GOT3 (cell line): Measurements from ENCODE around the gene PKIB.
"Not testable (repeated sequence)": the region's sequence is repeated elsewhere in the genome, so short reads cannot be mapped to it uniquely, and the experiment has no call there.

Source experiments
- DNase-seq: peaks from one replicate; lab custom pipeline; 2025; ENCODE audit warnings: mixed read lengths; lab: John Stamatoyannopoulos, UW

The PKIB gene, protein sequence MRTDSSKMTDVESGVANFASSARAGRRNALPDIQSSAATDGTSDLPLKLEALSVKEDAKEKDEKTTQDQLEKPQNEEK

DNA sequence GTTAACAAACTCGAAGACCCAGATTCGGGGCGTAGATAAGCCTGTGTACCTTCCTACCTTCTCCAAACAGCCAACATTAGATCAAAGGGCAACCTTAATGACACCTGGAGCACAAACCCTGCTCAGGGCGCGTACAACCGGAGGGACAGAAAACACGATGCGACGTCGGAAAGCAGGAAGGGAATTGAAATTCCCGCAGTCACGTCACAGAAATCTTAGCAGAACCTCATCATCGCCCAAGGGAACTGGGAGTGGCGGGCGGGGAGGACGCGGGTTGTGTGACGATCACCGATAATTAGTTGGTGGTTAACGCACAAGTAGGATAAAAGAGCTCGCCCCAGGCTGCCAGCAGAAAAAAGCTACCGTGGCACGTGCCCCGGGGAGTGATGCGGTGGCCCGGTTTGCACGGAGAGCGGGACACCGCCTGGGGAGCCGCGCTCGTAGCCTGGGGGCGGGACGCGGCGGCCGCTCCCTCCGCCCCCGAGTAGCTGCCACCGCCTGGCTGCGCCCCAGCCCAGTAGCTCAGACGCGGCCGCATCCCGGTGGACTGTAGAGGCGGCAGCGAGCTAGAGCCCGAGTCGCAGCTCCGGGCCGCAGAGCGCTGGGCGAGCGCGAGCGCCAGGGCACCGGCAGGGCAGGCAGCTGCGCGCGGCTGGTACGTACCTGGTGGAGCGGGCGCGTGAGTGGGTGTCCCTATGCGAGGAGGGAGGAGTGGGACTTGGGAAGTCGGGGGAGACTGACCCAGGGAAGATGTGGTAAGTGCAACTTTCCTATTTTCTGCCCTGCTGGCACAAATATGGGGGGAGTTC lies at the start of gene PKIB:
Gene PKIB, plus strand, starts transcription at position 525 of the 809 bp plus-strand sequence. CDS start 107,390 bp downstream, outside the sequence.
- no peak for DNase-seq

DNA sequence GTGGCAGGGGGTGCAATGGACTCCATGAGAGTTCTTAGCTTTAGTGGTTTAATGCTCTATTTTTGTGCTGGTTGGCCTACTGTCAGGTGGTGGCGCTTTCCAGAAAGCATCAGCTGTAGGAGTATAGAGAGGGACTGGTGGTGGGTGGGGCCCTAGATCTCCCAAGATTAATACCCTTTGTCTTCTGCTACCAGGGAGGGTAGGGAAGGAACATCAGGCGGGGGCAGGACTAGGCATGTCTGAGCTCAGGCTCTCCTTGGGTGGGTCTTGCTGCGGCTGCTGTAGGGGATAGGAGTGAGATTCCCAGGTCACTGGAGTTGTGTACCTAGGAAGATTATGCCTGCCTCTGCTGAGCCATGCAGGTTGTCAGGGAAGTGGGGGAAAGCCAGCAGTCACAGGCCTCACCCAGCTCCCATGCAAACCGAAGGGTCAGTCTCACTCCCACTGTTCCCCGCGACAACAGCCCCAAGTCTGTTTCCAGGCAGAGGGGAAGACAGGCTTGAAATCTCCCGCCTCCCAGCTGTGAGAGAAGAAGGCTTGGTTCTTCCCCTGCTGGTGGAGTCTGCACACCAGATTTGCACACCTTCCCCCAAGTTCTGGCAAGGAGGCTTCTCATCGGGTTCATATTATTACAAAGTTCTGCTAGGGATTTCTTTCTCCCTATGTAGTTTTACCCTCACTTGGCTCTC lies 46.7 kb upstream of the PKIB start:
- no peak for DNase-seq

DNA sequence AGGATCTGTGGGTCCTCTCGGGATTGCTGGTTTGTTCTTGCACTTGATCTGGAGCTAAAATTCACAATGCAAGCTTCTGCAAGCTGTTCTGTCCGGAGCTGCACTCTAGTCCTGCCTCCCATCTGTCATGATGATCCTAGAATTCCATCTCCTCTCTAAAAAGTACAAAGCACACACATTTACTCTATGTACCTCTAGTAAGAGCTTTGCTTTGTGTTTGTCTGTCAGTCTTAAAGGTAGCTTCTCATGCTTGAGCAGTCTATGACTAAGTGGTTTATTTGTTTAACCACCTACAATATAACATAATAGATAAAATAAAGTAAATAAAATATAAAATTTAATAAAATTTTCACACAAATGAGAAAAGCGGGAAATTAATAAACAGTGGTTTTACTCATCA lies 46.0 kb upstream of the PKIB start:
- no peak for DNase-seq

DNA sequence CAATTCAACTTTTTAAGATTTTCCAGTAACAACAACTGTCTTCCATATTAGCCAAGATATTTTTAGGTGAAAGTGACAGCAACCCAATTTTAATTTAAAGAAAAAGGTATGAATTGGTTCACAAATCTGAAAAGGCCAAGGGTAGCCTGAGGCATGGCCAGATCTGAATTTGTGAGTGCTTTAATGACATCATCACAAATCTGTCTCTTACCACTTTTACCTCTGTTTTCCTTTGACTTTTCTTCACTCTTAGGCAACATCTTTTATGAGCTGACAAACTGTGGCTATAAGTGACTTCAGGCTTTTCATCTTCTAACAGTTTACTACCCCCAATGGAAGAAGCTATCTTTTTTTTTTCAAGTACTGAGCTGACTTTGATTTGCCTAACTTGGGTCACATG lies 44.5 kb upstream of the PKIB start:
- DNase-seq, result no peak

DNA sequence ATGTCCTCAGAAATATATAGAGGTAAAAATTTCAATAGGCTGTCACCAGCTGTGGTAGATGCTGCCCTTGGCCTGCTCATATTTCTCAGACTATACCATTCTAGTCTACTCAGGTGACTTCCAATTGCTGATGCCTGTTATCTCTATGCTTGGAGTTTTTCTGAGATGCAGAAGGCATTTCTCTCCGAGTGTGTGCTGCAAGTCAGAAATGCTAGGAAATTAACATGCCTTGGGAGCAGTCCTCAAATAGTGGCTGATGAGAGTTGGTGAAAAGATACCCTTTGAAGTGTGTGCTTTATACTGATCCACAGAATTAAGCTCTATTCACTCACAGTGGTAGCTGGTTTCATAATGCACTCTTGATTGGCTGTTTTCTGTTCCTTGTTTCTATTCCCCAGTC lies 43.2 kb upstream of the PKIB start:
- DNase-seq, result no peak

DNA sequence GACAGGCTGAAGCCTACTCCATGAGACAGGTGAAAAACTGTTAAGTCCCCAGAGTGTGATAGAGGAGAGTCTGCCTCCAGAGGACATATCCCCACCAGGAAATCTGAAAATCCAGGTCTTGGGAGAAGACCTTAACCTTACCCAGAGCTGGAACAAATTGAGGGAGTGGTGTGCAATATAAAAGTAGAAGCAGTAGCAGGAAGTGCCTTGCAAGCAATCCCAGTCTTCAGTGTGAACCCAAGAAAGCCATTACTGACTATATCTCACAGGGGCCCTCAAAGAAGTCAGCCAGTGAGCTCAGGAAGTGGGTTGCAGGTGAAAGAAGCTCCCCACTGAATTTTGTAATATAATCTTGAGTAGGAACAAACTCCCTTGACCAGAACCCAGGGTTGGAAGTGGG lies 41.9 kb upstream of the PKIB start:
- no peak for DNase-seq

DNA sequence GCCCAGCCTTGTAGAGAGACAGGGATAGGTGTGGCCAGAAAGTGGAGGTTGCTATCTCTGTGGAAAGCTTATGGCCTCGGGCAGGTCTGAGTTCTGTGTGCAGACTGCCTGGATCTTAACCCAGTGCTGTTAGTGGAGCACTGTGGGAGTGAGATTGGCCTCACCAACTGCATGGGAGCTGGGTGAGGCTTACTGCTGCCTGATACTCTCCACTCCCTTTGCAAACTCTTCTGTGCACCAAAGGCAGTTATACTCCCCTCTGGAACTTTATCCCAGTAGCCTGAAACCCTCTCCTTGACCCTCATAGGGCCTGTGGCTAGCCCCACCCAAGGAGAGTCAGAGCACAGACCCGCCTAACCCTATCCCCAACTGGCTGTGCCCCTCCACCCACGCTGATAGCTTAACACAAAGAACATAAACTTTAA lies 41.4 kb upstream of the PKIB start:
- no peak for DNase-seq

DNA sequence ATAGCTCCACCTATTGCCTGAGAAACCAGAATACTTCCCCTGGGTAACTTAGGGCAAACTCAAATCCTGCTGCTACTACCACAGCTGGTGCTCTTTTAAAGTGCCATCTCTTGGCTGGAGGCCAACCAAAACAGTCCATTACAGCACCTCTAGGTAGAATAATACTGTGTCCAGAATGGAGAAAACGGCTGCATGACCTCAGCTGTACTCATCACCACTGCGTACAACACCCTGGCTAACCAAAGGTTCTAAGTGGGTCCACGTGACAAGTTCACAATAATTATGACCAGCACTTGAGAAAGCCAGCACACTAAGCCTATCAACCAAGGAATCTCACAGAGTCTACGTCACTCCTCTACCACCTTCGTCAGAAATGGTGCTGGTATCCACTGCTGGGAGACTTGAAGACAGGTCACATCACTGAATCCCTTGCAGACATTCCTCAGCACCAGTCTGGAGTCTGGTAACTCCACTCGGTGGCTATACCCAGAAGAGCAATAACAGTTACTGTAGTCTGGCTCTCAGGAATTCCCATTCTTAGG lies 40.9 kb upstream of the PKIB start:
- no peak for DNase-seq

DNA sequence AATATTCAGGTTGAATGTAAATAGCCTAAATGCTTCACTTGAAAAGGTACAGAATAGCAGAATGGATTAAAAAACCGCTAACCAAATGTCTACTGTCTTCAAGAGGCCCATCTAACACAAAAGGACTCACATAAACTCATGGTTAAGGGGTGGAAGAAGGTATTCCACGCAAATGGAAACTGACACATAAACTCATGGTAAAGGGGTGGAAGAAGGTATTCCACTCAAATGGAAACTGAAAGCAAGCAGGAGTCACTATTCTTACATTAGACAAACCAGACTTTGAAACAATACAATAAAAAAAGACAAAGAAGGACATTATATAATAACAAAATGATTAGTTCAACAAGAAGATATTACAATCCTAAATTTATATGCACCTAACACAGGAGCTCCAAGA lies 38.3 kb upstream of the PKIB start:
- DNase-seq, result no peak

DNA sequence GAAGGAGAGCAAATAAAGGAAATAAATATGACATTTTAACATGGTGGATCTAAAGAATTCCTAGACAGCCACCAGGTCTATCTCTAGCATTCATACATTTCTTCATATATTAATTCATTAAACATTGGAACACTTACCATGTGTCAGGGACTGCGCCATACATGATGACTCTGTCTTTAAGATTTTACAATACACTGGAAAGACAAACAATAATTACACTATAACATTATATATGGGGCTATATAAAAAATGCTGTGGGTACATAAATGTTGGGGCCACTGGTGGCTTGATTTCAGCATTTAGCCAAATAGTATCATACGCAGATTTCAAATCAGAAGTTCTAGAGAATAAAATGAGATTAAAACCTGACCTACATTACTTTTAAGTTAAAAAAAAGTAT lies 33.3 kb upstream of the PKIB start:
- DNase-seq, result no peak

DNA sequence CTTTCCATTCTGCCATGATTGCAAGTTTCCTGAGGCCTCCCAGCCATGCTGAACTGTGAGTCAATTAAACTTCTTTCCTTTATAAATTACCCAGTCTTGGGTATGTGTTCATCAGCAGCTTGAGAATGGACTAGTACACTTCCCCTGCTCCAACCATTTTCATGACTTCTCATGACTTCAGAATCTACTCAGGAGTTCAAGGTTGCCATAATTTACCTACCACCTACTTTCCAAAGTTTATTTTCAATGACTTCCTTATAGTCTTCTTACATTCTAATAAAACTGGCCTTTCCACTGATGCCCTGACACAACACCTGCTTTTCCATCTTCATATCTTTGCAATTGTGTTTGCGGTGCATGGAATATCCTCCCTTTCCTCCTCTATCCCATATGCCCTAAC lies 31.2 kb upstream of the PKIB start:
- DNase-seq, result no peak

DNA sequence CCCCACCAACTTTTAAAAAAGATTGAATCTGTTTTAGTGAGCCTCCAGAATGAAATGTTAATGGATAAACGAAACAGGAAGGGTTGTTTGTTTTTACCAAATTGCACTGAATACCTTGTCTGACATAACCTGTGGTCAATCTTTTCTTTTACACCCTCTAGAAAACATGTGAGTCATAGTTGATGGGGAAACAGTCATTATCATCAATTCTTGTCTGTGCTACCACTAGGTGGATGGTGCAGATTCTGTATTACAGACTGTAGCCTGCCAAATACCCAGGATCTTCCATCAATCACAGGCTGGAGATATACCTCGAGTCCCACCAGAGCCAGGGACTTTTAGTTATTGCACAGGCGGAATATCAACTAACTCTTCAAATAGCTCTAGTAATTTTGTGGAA lies 29.5 kb upstream of the PKIB start:
- no peak for DNase-seq

DNA sequence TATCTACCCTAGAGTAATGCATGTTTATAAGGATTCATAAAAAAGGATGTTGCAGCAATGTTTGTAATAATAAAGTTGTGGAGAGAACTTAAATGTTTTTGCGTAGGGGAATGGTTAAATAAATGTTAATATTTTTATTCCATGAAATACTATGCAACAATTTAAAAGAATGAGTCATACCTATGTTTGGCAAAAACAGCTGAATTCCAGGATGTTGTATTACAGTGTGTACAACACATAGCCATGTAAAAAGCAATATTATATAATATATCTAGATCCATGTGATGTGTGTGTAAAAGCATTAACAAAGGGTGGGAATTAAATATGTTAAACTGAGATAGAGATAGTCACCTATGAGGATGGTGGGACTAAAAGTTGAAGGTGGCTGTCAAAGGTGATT lies 21.1 kb upstream of the PKIB start:
- DNase-seq, result no peak

DNA sequence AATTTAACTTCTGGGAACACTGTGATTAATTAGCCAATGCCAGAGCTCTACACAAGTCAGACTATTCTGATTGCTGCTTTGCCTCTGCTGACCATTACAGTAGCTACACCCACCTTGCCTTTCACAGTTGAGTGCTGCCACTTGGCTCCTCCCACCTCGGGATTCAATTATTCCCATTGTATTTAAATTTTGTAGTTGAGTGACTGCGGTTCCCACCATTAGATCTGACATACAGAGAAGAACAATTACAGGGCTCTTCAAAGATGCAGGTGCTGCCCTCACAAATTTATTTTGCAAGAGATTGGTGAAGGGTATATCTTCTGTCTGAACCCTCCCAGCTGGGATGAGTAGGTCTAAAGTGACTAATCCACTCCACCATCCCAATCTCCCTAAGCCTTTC lies 11.9 kb upstream of the PKIB start:
- not testable (repeated sequence) for DNase-seq

DNA sequence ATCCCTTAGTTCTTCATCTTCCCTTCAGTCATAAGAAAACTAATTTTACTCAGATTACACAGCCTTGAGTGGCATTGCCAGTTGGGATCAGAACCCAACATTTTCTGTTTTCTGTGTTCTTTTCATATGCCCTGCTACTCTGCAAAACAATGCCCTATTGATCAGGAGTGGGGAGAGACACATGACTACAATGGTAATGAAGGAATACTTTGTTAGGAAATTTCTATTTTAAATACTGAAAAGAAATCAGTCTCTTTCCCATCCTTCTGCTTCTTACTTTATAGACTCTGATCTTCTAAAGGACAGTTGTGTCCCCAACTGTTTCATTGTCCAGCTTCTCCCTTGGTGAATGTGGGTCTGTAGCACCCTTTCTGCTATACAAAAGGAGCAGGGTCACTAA lies 5.5 kb upstream of the PKIB start:
- DNase-seq, result no peak

DNA sequence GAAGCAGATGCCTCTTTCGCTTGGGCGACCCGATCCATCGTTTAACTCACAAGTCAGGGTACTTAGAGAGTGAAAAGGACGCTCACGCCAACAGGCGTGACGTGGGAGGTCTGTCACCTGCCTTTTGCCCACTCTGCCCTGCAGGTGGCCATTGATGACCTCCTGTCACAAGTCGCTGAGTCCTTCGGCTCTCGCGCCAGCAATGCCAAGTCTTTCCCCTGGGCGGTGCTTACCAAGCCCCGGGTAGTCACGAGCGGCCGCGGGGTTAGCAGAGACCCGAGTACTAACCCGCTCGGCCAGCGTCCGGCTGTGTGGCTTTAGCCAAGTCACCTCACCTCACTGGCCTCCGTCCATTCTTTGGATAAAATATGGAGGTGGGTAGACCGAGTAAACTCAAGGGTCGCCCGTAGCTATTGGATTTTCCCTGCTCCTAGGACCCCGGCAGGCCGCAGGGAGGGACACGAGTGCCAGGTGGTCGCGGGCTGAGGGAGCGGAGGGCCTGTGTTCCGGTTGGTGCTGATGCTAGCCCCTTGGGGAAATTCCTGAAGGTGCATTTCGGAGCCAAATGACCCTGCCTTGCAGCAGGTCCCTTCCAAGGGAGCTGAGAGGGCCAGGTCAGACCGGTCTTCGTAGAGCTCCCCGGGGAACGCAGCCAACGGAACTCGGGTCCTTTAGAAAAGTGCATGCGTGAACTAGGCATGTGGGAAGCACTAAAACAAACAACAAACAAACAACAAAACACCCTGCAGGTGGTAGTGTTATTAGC lies 668 bp downstream of the PKIB start:
- DNase-seq, result no peak

DNA sequence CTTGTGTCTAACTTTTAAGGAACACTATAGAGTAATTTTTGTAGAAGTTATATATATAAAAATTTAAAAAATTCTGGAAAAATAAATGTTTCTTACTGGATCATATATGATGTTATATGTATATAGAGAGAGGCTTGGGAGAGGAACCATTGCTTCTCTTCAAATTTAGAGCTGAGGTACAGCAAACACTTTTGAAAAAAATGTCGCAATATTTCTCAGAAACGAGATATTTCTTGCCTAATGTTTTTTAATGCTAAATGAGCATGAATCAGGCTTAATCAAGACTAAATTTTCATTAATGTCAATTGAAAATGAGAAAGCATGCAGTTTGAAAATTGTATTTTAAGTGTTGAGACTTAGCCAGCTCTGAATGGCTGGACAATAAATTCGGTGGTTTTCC lies 2.6 kb downstream of the PKIB start:
- no peak for DNase-seq

DNA sequence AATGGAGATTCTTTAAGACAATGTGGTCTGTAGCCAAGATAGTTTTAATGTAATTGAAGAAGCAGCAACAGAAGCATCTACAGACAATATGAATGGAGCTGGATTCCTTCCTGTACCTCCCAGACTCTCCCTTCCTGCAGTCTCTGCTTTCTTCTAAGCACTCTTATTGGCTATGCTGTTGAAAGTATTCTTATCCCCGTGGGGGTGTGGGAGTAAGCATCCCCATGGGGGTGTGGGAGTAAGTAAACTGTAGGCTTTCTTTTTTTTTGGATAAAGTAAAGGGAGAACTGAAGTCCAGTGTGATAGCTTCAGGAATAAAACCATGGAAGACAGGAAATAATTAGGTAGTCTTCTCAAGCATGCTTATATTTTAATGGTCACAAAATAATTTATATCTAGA lies 4.1 kb downstream of the PKIB start:
- DNase-seq, result no peak

DNA sequence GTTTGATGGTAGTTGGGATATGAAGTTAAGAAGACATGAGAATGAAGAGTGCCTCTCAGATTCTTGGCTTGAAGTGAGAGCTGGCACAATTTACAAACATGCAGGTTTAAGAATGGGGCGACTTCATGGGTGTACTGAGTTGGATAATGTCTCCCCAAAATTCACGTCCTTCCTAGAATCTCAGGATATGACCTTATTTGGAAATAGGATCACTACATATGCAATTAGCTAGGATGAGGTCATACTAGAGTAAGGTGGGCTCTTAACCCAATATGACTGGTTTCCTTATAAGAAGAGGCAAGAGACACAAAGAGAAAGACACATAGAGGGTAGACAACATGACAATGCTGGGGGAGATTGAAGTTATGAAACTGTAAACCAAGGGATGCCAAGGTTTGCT lies 5.2 kb downstream of the PKIB start:
- no peak for DNase-seq

DNA sequence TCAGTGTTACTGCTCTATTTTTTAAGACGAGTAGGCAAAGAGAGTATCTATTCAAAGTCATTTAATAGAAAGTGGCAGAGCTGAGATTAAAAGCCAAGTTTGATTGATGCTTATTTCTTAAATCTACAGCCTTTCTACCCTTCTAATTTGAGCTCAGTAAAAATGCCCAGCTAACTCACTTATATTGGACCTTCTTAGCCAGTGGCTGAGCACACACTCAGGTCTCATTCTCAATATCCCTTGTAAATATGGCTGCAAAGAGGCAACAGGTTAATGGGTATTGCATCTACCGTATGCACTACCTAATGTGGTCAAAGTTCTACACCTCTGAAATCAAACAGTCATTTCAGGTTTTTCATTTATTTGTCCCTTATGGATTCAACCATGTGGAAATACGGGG lies 6.7 kb downstream of the PKIB start:
- no peak for DNase-seq

DNA sequence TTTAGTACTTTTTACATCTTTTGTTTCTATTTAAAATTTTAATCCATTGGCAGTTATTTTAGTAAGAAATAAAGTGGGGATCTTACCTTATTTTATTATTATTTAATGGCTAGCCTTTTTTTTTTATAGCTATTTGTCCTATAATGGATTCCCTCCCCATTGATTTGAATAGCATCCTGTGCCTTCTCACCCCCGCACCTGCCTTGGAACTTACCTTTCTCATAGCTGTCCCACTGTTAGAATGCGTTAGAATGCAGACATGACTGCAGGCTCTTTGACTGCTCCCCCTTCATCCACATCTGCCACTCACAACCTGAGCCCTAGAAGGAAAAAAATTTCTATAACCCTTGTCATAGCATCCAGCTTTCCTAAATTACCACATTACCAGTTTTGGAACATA lies 9.1 kb downstream of the PKIB start:
- no peak for DNase-seq

DNA sequence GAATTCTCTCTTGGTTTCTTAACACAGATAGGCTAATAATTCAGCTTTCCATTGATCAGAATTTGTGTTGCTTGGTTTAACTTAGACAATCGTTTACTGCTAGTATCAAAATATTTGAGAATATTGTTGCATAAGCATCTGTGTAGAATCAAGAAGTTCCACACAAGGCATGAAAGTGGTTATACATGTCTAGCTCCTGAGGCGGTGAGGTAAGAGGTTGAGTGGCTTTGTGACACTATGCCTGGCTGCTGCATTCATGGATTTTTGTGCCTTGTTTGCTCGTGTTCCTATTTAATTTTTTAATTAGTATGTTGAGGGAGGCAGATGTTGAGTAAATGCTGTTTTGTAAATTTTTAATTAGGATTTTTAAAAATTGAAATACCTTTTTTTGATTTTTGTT lies 10.2 kb downstream of the PKIB start:
- no peak for DNase-seq

DNA sequence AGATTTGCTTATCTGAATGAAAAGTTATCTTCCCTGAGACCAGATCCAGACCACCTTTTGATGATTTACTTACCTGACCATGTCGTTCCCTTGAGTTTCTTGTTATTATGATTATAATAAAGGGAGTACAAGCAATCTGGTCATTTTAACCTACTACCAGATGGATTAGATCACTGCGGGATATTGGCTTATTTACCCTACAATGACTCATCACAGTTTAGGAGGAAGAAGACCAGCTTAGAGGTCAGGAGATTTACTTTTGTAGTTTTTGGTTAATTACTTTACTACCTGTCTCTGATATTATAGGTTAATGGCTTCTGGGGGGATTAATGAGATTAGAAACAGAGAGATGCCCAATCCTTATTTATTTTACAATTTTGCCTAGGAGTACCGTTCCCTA lies 10.7 kb downstream of the PKIB start:
- no peak for DNase-seq
